GM19468 (cell line): ENCODE measurements around the gene BCL11B.

ENCODE experiments used
- ATAC-seq: cut with Tn5 transposase; IDR thresholded peaks from one replicate; pipeline ENCODE4 v1.9.1; 2021; ENCODE audit warnings: mild to moderate bottlenecking, moderate library complexity, moderate number of reproducible peaks; ENCODE audit not compliant: unreplicated experiment; ENCODE audit errors: extremely low read depth

Gene BCL11B

GRCh38 chr14:99268810-99269707 is 2.9 kb downstream of the BCL11B start:
- no peak for ATAC-seq

- ATAC-seq: no peak
These were observed 3.9 kb downstream of the BCL11B start for GRCh38 chr14:99267837-99268781.

GRCh38 chr14:99267381-99267780 is 4.6 kb downstream of the BCL11B start:
- ATAC-seq: no peak

- ATAC-seq: no peak
These were observed 5.5 kb downstream of the BCL11B start for GRCh38 chr14:99266181-99267178.

GRCh38 chr14:99265571-99265970 is 6.4 kb downstream of the BCL11B start:
- no peak for ATAC-seq

- ATAC-seq: no peak
These were observed 7.1 kb downstream of the BCL11B start for GRCh38 chr14:99264691-99265450.

GRCh38 chr14:99263564-99264330 is 8.2 kb downstream of the BCL11B start:
- ATAC-seq: no peak

- no peak for ATAC-seq
These were observed 9.0 kb downstream of the BCL11B start for GRCh38 chr14:99262977-99263448.

- no peak for ATAC-seq
These were observed 9.8 kb downstream of the BCL11B start for GRCh38 chr14:99261912-99262787.

GRCh38 chr14:99260587-99261551 is 11.1 kb downstream of the BCL11B start:
- no peak for ATAC-seq

- ATAC-seq: no peak
These were observed 11.9 kb downstream of the BCL11B start for GRCh38 chr14:99260116-99260515.

GRCh38 chr14:99258876-99259726 is 12.9 kb downstream of the BCL11B start:
- no peak for ATAC-seq

GRCh38 chr14:99258341-99258861 is 13.6 kb downstream of the BCL11B start:
- ATAC-seq: no peak

- ATAC-seq: no peak
These were observed 14.2 kb downstream of the BCL11B start for GRCh38 chr14:99257673-99258221.
